Activated CD4-positive, alpha-beta T cell treated with anti-CD3 and anti-CD28 coated beads for 48 hours (primary cell): ENCODE results near the gene SLC22A2.

Source experiments
- DNase-seq: peaks from one replicate; pipeline ENCODE4 v3.0.0-alpha.2; 2020

SLC22A2 gene

DNA sequence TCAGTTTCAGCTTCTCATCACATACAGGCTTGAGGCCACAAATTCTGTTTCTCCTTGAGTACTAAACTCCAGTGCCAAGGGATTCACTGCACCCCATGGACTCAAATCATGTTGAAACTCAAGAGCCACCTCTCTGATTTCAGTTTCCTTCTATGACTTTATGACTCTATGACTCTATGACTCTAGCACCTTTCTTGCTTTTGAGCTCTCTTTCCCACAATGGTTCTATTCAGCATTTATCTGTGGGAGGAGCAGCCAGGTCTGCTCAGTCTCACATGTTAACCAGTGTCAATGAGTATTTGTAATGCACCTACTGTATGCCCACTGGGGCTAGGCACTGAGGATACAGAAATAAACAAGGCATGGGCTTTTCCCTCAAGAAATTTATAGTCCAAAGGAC is 14.6 kb upstream of the SLC22A2 start:
- DNase-seq, result no peak

- no peak for DNase-seq
Observed at GRCh38 chr6:160272707-160273106, 14.1 kb upstream of the SLC22A2 start.

- DNase-seq, result no peak
Observed at GRCh38 chr6:160270347-160270746, 11.7 kb upstream of the SLC22A2 start.

GRCh38 chr6:160269771-160270170 is 11.2 kb upstream of the SLC22A2 start:
- no peak for DNase-seq

DNA sequence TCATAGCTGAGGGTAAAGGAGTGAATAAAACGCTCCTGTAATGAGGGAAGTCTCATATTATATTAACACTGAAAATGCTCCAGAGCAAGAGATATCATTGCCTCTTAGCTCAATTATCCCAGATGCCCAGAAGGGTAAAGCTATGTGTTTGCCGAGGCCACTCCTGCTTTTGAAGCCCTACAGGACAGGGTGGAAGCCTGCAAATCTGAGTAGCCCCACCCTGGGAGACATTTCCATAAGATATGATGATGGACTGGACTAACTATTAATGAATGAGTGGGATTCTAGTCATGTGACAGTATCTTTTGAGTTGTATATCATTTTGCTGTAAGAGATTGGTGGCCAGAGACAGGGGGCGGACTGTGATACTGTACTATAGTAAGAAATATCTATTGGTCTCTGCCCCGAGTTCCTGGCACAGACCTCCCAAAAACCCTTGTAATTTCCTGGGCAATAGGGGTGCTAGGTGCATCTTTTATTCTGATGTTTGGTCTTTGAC is 10.5 kb upstream of the SLC22A2 start:
- no peak for DNase-seq

DNA sequence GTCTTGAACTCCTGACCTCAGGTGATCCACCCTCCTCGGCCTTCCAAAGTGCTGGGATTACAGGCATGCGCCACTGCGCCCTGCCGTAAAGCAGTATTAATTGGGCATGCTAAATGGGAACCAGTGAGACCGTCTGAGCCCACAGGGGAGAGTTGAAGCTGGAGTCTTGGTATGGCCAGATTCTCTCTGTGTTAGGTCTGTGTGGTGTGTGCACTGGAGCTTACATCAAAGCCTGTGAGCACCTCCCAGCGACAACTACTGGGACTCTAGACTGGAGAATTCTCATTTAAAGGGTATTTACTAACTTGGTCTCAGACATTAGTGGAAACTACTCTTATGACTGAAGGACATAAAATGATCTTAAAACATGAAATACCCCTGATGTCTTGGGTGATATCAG is 8.5 kb upstream of the SLC22A2 start:
- no peak for DNase-seq

GRCh38 chr6:160265869-160266476 is 7.4 kb upstream of the SLC22A2 start:
- DNase-seq, result no peak

GRCh38 chr6:160264061-160264612 is 5.5 kb upstream of the SLC22A2 start:
- DNase-seq, result no peak

DNA sequence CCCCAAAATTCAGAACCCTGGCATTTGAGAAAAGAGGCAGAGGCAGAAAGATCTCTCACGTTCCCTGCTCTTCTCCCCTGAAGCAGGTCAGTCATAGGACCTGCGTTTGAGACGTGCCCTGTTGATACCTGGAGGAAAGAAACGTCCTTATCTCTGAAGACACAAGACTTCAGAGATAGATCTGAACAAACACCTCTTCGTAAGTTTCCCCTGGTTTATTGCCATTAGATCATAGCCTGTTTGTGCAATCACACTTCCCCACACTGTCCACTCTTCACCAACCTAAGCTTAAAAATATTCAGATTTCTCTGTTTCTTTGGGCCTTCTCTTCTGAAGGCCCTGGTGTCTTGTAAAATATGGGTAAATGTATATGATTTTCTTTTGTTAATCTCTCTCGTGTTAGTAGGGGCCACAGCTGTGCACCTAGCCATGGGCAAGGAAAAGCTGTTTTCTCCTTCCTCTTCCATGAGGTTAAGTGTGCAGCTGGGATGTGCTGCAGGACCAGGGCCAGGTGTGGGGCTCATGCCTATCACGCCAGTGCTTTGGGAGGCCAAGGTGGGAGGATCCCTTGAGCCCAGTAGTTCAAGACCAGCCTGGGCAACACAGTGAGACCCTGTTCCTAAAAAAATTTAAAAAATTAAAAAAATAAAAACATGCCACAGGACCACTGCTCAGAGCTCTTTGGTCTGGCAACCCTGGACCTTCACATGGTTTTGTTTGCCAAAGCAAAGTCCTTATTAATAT is 4.7 kb upstream of the SLC22A2 start:
- DNase-seq, result no peak

- DNase-seq, result no peak
Observed at GRCh38 chr6:160261991-160262680, 3.5 kb upstream of the SLC22A2 start.

- no peak for DNase-seq
Observed at GRCh38 chr6:160260803-160261450, 2.3 kb upstream of the SLC22A2 start.

DNA sequence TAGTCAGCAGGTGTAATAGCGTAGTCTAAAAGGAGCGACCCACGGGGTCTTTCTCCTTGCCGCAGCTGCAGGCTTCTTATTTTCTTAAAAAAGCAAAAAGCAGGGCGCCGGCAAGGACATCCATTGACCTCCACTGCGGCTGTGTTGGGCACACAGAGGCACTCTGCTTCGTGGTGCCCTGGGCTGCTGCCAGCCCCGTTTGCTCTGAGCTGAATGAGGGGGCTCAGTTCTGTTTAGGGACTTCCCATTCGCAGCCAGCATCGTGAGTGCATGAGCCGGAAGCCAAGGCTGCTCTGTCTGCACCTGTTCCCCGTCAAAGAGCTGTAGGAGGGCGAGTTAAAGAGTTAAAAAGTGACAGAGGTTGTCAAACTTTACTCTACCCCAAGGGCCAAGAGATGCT is 1.7 kb upstream of the SLC22A2 start:
- DNase-seq, result no peak

DNA sequence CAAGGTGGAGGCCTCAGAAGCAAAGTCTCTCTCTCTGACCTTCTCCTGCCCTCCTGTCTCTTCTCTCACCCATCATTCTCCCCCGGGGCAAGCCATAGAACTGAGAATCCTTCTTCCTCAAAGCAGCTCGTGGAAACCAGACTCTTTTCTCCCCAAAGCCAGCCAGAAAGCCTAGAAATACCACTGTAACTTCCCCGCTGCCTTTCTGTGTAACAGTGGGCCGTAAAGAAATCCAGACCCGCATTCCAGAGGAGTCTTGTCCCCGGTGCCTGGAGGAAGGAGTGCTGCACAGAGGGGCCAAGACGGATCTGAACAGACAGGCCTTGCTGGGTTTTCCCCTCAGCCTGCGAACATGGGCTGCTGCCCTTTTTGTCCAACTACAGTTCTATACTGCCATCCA is 977 bp upstream of the SLC22A2 start:
- no peak for DNase-seq

- no peak for DNase-seq
Observed at GRCh38 chr6:160259143-160259425, 463 bp upstream of the SLC22A2 start.

DNA sequence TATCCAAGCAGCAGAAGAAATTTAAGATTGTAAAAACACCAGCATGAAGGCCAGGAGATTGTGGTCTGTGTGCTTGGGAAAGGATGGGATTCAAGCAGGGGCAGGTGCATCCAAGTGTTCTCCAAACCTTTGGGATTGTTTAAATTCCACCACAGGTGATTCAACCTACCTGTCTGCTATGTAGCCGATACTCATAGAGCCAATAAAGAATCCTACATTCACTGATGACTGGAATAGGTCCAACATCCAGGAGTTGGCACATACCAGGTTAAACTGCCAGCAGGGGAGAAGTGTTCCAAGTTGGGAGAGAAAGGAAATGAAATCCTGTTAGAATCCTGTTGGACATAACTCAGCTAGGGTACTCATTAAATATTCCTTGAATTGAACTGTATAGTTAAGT is 2.2 kb downstream of the SLC22A2 start:
- no peak for DNase-seq

GRCh38 chr6:160254467-160255312 is 3.9 kb downstream of the SLC22A2 start:
- no peak for DNase-seq

GRCh38 chr6:160253714-160254113 is 4.9 kb downstream of the SLC22A2 start:
- no peak for DNase-seq

DNA sequence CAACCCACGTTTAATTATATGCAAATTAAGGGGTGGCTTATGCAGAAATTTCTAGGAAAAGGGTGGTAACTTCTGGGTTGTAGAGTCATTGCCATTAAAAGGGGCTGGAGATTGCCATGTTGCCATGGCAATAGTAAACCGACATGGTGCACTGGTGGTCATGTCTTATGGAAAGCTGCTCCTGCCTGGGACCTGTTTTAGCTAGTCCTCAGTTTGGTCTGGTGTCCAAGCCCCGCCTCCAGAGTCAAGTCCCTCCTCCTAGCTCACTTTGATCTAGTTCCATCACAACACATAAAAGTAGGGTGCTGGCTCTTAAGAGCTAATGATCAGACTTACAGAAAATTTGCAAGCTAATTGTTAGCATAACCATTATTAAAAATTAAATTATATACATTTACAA is 5.3 kb downstream of the SLC22A2 start:
- DNase-seq, result no peak

GRCh38 chr6:160252073-160252813 is 6.4 kb downstream of the SLC22A2 start:
- no peak for DNase-seq

GRCh38 chr6:160249671-160250070 is 8.9 kb downstream of the SLC22A2 start:
- DNase-seq, result no peak

- no peak for DNase-seq
Observed at GRCh38 chr6:160248538-160248937, 10.1 kb downstream of the SLC22A2 start.

DNA sequence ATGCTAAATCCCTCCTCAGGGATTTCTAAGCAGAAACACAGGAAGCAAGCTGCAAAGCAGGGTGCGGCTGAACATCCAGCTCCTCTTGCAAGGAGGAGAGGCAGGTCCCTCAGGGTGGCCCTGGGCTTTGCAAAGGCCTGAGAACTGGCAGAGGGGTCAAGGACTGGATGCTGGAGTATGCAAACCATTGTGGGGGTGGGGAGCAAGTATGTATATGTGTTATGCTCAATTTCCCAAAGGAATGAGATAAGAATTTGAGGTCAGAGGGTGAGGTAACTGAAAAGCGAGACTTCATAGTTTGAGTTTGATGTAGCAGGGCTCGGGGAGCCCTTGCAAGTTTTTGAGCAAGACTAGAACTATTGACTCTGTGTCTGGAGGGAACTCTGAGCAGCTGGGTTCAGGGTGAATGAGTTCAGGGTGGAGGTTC is 11.2 kb downstream of the SLC22A2 start:
- DNase-seq, result no peak
